Endothelial cell of umbilical vein (primary cell): ENCODE results near the gene GTPBP2.

Source experiments
- JUN ChIP-seq: IDR thresholded peaks from 2 replicates; pipeline ENCODE4 v1.6.1; 2011; ENCODE audit warnings: borderline replicate concordance, low read depth; ENCODE audit not compliant: insufficient read length, insufficient read depth
- MYC ChIP-seq: IDR thresholded peaks from one replicate; pipeline ENCODE4 v1.6.1; 2011; ENCODE audit warnings: mild to moderate bottlenecking, low read depth, low read length
- POLR2AphosphoS5 ChIP-seq: IDR thresholded peaks from 2 replicates; pipeline ENCODE4 v1.6.1; 2012; ENCODE audit warnings: low read depth, mild to moderate bottlenecking, control low read depth, low read length, moderate library complexity; ENCODE audit not compliant: insufficient read depth
- TF ChIP-seq, protein P1 (sequence below), 2 donors: IDR thresholded peaks; 1 replicate in 1 of 2; 2 replicates in 1 of 2; pipeline ENCODE4 v1.5.1; 2011; ENCODE audit warnings: low read length in 2 of 2, mild to moderate bottlenecking in 2 of 2, moderate library complexity in 2 of 2, control low read depth in 1 of 2, inconsistent platforms in 1 of 2, low read depth in 1 of 2; ENCODE audit not compliant: insufficient read depth in 1 of 2; ENCODE audit errors: extremely low read depth in 1 of 2

DNA sequence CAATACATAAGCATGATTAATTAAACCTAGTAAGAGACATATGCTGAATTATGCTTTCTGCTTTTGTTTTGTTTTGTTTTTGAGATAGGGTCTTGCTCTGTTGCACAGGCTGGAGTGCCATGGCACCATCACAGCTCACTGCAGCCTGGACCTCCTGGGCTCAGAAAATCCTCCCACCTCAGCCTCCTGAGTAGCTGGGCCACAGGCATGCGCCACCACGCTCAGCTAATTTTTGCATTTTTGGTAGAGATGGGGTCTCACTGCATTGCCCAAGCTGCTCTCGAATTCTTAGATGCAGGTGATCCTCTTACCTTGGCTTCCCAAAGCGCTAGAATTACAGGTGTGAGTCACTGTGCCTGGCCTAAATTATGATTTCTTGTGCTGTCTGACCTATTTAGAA, 57.0 kb downstream of the GTPBP2 start:
- TF ChIP-seq MYC (no peak), POLR2AphosphoS5 (no peak), JUN (no peak)
- TF ChIP-seq, protein P1, sequence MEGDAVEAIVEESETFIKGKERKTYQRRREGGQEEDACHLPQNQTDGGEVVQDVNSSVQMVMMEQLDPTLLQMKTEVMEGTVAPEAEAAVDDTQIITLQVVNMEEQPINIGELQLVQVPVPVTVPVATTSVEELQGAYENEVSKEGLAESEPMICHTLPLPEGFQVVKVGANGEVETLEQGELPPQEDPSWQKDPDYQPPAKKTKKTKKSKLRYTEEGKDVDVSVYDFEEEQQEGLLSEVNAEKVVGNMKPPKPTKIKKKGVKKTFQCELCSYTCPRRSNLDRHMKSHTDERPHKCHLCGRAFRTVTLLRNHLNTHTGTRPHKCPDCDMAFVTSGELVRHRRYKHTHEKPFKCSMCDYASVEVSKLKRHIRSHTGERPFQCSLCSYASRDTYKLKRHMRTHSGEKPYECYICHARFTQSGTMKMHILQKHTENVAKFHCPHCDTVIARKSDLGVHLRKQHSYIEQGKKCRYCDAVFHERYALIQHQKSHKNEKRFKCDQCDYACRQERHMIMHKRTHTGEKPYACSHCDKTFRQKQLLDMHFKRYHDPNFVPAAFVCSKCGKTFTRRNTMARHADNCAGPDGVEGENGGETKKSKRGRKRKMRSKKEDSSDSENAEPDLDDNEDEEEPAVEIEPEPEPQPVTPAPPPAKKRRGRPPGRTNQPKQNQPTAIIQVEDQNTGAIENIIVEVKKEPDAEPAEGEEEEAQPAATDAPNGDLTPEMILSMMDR (IDR thresholded peaks at IDR 0.05; ENCODE audit: extremely low read depth in 1 of 2, insufficient read depth in 1 of 2, low read depth in 1 of 2, low read length in 2 of 2) = no peak
